Endothelial cell of hepatic sinusoid (primary cell): Measurements from ENCODE around the gene FAM181B.

Experiments used
- in situ Hi-C: cut with HindIII; loops from 2 replicates; pipeline ENCODE4 v1.10.0; 2017; ENCODE audit warnings: low sequenced_read_pairs

Gene FAM181B

GRCh38 chr11:82733444-82734119, at the start of gene FAM181B:
Gene FAM181B, minus strand, starts transcription at chr11:82733864. Its CDS starts 135 bp downstream, at chr11:82733729.
- in situ Hi-C loops, result no loop called here

- in situ Hi-C loops, result no loop called here
Observed at GRCh38 chr11:82782825-82783374, 49.2 kb upstream of the FAM181B start.

- in situ Hi-C loops, result no loop called here
Observed at GRCh38 chr11:82778776-82779175, 45.1 kb upstream of the FAM181B start.

GRCh38 chr11:82776377-82776776, 42.7 kb upstream of the FAM181B start:
- in situ Hi-C loops, result no loop called here

- in situ Hi-C loops, result no loop called here
Observed at GRCh38 chr11:82775736-82776346, 42.2 kb upstream of the FAM181B start.

GRCh38 chr11:82775218-82775617, 41.6 kb upstream of the FAM181B start:
- in situ Hi-C loops, result no loop called here

GRCh38 chr11:82771781-82772180, 38.1 kb upstream of the FAM181B start:
- in situ Hi-C loops, result no loop called here

- in situ Hi-C loops, result no loop called here
Observed at GRCh38 chr11:82767123-82767522, 33.5 kb upstream of the FAM181B start.

- in situ Hi-C loops, result no loop called here
Observed at GRCh38 chr11:82765466-82766034, 31.9 kb upstream of the FAM181B start.

GRCh38 chr11:82763167-82763566, 29.5 kb upstream of the FAM181B start:
- in situ Hi-C loops, result no loop called here

GRCh38 chr11:82759649-82760048, 26.0 kb upstream of the FAM181B start:
- in situ Hi-C loops, result no loop called here

- in situ Hi-C loops, result no loop called here
Observed at GRCh38 chr11:82757660-82758357, 24.1 kb upstream of the FAM181B start.

GRCh38 chr11:82756765-82757639, 23.3 kb upstream of the FAM181B start:
- in situ Hi-C loops, result no loop called here

GRCh38 chr11:82754410-82754809, 20.7 kb upstream of the FAM181B start:
- in situ Hi-C loops, result no loop called here

- in situ Hi-C loops, result no loop called here
Observed at GRCh38 chr11:82753921-82754320, 20.3 kb upstream of the FAM181B start.

GRCh38 chr11:82752801-82753200, 19.1 kb upstream of the FAM181B start:
- in situ Hi-C loops, result no loop called here

GRCh38 chr11:82750643-82751139, 17.0 kb upstream of the FAM181B start:
- in situ Hi-C loops, result no loop called here

- in situ Hi-C loops, result no loop called here
Observed at GRCh38 chr11:82747471-82747870, 13.8 kb upstream of the FAM181B start.

GRCh38 chr11:82738091-82738490, 4.4 kb upstream of the FAM181B start:
- in situ Hi-C loops, result no loop called here

GRCh38 chr11:82734120-82734479, 436 bp upstream of the FAM181B start:
- in situ Hi-C loops, result no loop called here
